Stimulated activated CD4-positive, alpha-beta T cell treated with anti-CD3 and anti-CD28 coated beads, TNF-alpha, amount 100 ng/mL, for 4 hours (primary cell): ENCODE measurements around the gene GZMM.

ENCODE experiments used
- DNase-seq, 3 experiments: peaks; one replicate each; pipeline ENCODE4 v3.0.0-alpha.2; 2020; ENCODE audit warnings: low read depth in 3 of 3

GZMM gene

DNA sequence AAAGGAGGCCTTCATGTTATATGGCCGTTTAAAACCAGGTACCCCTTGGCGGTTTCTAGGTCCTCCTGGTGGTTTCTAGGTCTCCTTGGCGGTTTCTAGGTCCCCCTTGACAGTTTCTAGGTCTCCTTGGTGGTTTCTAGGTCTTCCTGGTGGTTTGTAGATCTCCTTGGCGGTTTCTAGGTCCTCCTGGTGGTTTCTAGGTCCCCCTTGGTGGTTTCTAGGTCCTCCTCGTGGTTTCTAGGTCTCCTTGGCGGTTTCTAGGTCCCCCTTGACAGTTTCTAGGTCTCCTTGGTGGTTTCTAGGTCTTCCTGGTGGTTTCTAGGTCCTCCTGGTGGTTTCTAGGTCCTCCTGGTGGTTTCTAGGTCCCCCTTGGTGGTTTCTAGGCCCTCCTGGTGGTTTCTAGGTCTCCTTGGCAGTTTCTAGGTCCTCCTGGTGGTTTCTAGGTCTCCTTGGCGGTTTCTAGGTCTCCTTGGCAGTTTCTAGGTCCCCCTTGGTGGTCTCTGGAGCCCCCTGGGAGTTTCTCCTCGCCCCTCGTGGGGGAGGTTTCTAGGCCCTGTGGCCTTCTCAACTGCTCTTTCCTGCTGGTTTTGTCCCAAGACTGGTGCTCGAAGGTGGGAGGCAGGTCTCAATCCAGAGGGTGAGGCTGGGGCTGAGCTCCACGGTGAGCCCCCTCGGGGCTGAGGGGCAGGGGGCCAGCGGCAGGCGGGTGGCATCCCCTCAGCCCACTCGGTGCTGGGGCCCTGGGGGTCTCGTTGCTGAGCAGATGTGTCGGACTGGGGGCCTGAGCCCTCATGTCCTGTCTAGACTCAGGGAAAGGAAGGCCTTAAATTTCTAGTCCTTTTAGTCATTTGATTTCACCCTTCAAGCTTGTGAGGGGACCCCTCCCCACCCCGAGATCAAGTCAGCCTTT is 53.8 kb downstream of the GZMM start:
- no peak for DNase-seq
